Activated T-helper 17 cell treated with anti-CD3 and anti-CD28 coated beads, Interleukin-2, amount 50 U/mL, for 72 hours (primary cell): ENCODE measurements around the gene TTN. TPM values are rescaled to one million over a fixed set of nuclear protein-coding genes. Genes with fewer than 3 reads are reported as not detected.

ENCODE experiments used
- ATAC-seq: fragments of 150-1000 bp; cut with Tn5 transposase; replicated peaks from 2 replicates; pipeline ENCODE4 v1.10.0; 2021; ENCODE audit warnings: mild to moderate bottlenecking, moderate library complexity
- H3K27ac Mint-ChIP-seq: one replicate; pipeline ENCODE4 v1.8.0; 2022; ENCODE audit warnings: mixed read lengths
- H3K27me3 Mint-ChIP-seq: one replicate; pipeline ENCODE4 v1.8.0; 2022; ENCODE audit warnings: mixed read lengths
- H3K36me3 Mint-ChIP-seq: one replicate; pipeline ENCODE4 v1.8.0; 2022; ENCODE audit warnings: low read depth, mild to moderate bottlenecking, mixed read lengths
- H3K4me1 Mint-ChIP-seq: one replicate; pipeline ENCODE4 v1.8.0; 2022; ENCODE audit warnings: mixed read lengths
- H3K4me3 Mint-ChIP-seq: one replicate; pipeline ENCODE4 v1.8.0; 2022; ENCODE audit warnings: mild to moderate bottlenecking, mixed read lengths
- H3K9me3 Mint-ChIP-seq: one replicate; pipeline ENCODE4 v1.8.0; 2022; ENCODE audit warnings: mixed read lengths
- total RNA-seq, 2 donors: library from RNA; stranded (reverse); gene quantifications; one replicate each; pipeline ENCODE4 v1.2.3, GENCODE V29; 2022

The TTN gene
- total RNA-seq, 2 donors from 2014 or later: 0.84 to 3.1 TPM

- H3K27me3 Mint-ChIP-seq: no peaks in the 10 kb centered on the region
- H3K36me3 Mint-ChIP-seq: peaks cover 4% of the 10 kb centered on the region
- ATAC-seq: no peak
- no peaks in the 10 kb centered on the region for H3K9me3 Mint-ChIP-seq
- peaks cover 16% of the 10 kb centered on the region for H3K4me1 Mint-ChIP-seq
- peak overlapping the region; percentile 98 for H3K27ac Mint-ChIP-seq
- peak overlapping the region; percentile 99 for H3K4me3 Mint-ChIP-seq
Measured at GRCh38 chr2:178479758-178480226, 327.4 kb downstream of the TTN start.

GRCh38 chr2:178479275-178479616 lies 328.0 kb downstream of the TTN start:
- Mint-ChIP-seq H3K9me3 (no peaks in the 10 kb centered on the region), H3K27me3 (no peaks in the 10 kb centered on the region), H3K4me3 (peak overlapping the region; percentile 99), H3K36me3 (no peaks in the 10 kb centered on the region), H3K4me1 (peaks cover 13% of the 10 kb centered on the region), H3K27ac (peak overlapping the region; percentile 98)
- ATAC-seq: no peak

- no peaks in the 10 kb centered on the region for H3K9me3 Mint-ChIP-seq
- no peaks in the 10 kb centered on the region for H3K36me3 Mint-ChIP-seq
- ATAC-seq: peak; percentile 75
- H3K4me3 Mint-ChIP-seq: peak within 1 kb of the TSS; percentile 99
- no peaks in the 10 kb centered on the region for H3K27me3 Mint-ChIP-seq
- peak within 1 kb of the TSS; percentile 98 for H3K27ac Mint-ChIP-seq
- peaks cover 13% of the 10 kb centered on the region for H3K4me1 Mint-ChIP-seq
Measured at GRCh38 chr2:178478439-178479274, 328.6 kb downstream of the TTN start, which contains the start of gene FKBP7. Gene FKBP7, minus strand, starts transcription at chr2:178478600. Its CDS starts 101 bp downstream, at chr2:178478499.

GRCh38 chr2:178478130-178478438 lies 329.1 kb downstream of the TTN start:
- peaks cover 13% of the 10 kb centered on the region for H3K4me1 Mint-ChIP-seq

GRCh38 chr2:178477443-178478129 lies 329.6 kb downstream of the TTN start:
- Mint-ChIP-seq H3K4me1 (peaks cover 8% of the 10 kb centered on the region), H3K4me3 (peak overlapping the region; percentile 99), H3K27me3 (no peaks in the 10 kb centered on the region), H3K9me3 (no peaks in the 10 kb centered on the region), H3K36me3 (no peaks in the 10 kb centered on the region), H3K27ac (no peak overlapping the region)
- ATAC-seq: no peak

More at GRCh38 chr2:178478130-178478438, 329.1 kb downstream of the TTN start:
- H3K9me3 Mint-ChIP-seq: no peaks in the 10 kb centered on the region
- no peaks in the 10 kb centered on the region for H3K36me3 Mint-ChIP-seq
- peak overlapping the region; percentile 99 for H3K4me3 Mint-ChIP-seq
- ATAC-seq: no peak
- H3K27me3 Mint-ChIP-seq: no peaks in the 10 kb centered on the region
- peak overlapping the region; percentile 98 for H3K27ac Mint-ChIP-seq

GRCh38 chr2:178476477-178476876 lies 330.7 kb downstream of the TTN start:
- no peaks in the 10 kb centered on the region for H3K4me1 Mint-ChIP-seq
- H3K9me3 Mint-ChIP-seq: no peaks in the 10 kb centered on the region
- no peak overlapping the region for H3K4me3 Mint-ChIP-seq
- ATAC-seq: no peak
- no peak overlapping the region for H3K27ac Mint-ChIP-seq
- no peaks in the 10 kb centered on the region for H3K27me3 Mint-ChIP-seq
- no peaks in the 10 kb centered on the region for H3K36me3 Mint-ChIP-seq

Other genes with a start within 250 kb of the TTN start
- gene CCDC141, start 242.7 kb upstream of the TTN start, total RNA-seq: 1 to 10 TPM; 1.9 to 2.1 TPM